NB4 (cell line): ENCODE measurements around the gene REPS2.

Experiments
- MYC ChIP-seq: IDR thresholded peaks from 2 replicates; pipeline ENCODE4 v1.6.1; 2011; ENCODE audit warnings: low read depth, low read length
- POLR2A ChIP-seq: IDR thresholded peaks from 2 replicates; pipeline ENCODE4 v1.6.1; 2011; ENCODE audit warnings: mild to moderate bottlenecking; ENCODE audit not compliant: insufficient read length; ENCODE audit errors: extremely low read depth
- TF ChIP-seq, protein P1 (sequence below): IDR thresholded peaks from one replicate; pipeline ENCODE4 v1.5.1; 2012; ENCODE audit warnings: low read depth, low read length
- TF ChIP-seq, protein P2 (sequence below): IDR thresholded peaks from 2 replicates; pipeline ENCODE4 v1.6.1; 2011; ENCODE audit warnings: low read depth, low read length

DNA sequence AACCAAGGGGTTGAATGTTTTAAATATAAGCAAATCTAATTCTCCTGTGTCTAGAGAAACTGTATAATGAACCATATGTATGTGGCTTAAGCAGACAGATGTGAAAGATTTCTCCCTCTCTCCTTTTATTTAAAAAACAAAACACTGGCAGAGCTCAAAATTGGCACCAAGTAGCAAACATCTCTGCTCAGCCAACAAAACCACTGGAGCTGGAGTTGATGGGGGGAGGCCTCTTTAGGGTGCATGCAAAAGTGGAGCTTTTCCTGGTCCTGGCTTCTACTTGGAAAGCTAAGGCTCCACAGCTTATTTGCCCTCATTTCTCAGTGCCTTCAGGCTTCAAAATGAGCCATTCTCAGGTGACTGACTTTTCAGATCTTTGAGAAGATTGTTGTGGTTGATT is 95.6 kb downstream of the REPS2 start:
- TF ChIP-seq, protein P1, sequence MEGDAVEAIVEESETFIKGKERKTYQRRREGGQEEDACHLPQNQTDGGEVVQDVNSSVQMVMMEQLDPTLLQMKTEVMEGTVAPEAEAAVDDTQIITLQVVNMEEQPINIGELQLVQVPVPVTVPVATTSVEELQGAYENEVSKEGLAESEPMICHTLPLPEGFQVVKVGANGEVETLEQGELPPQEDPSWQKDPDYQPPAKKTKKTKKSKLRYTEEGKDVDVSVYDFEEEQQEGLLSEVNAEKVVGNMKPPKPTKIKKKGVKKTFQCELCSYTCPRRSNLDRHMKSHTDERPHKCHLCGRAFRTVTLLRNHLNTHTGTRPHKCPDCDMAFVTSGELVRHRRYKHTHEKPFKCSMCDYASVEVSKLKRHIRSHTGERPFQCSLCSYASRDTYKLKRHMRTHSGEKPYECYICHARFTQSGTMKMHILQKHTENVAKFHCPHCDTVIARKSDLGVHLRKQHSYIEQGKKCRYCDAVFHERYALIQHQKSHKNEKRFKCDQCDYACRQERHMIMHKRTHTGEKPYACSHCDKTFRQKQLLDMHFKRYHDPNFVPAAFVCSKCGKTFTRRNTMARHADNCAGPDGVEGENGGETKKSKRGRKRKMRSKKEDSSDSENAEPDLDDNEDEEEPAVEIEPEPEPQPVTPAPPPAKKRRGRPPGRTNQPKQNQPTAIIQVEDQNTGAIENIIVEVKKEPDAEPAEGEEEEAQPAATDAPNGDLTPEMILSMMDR: no peak
- TF ChIP-seq POLR2A (no peak), MYC (no peak)
- TF ChIP-seq, protein P2, sequence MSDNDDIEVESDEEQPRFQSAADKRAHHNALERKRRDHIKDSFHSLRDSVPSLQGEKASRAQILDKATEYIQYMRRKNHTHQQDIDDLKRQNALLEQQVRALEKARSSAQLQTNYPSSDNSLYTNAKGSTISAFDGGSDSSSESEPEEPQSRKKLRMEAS: no peak
